HG02642 (cell line): Measurements from ENCODE around the gene RFTN1.

Experiments used
- ATAC-seq: cut with Tn5 transposase; IDR thresholded peaks from one replicate; pipeline ENCODE4 v1.9.1; 2021; ENCODE audit warnings: mild to moderate bottlenecking; ENCODE audit not compliant: unreplicated experiment, poor library complexity

Gene RFTN1

DNA sequence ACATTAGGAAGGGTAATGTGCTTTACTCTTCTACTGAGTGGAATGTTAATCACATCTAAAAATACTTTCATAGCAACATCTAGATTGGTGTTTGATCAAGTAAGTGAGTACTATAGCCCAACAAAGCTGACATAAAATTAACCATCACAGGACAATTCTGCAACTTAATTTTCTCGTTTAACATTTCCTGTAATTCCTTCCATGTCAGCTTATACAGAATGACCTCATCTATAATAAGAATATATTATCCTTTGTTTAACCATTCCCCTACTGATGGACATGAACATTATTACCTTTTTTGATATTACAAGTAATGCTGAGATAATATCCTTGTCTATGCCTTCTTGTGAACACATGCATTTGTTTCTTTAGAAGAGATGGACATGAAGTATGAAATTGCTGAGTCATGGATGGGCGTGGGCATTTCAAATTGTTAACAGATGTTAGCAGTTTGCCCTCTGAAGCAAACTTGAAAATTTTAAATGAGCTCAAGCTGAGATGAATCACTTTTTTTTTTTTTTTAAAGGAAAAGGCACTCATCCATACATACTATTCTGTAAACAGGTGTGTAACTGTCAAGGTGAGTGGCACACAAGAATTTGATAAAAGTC, 163.4 kb downstream of the RFTN1 start:
- ATAC-seq = no peak

DNA sequence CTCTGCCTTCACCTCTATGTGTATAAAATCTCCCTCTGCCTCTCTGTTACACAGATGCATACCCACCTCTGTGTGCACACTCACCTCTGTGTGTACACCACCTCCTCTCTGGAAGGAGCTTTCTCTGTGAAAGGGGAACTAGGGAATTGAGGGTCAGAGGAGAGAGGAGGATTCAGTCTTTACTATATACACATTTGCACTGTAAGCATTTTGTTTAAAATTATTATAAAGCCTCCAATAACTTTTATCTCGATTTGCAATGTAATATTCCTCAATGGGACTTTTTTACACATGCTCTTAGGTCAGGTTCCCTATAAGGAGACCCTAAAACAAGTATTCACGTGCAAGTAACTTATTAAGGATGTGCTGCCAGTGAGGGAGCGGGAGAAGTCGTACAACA, 166.0 kb downstream of the RFTN1 start:
- ATAC-seq = no peak

DNA sequence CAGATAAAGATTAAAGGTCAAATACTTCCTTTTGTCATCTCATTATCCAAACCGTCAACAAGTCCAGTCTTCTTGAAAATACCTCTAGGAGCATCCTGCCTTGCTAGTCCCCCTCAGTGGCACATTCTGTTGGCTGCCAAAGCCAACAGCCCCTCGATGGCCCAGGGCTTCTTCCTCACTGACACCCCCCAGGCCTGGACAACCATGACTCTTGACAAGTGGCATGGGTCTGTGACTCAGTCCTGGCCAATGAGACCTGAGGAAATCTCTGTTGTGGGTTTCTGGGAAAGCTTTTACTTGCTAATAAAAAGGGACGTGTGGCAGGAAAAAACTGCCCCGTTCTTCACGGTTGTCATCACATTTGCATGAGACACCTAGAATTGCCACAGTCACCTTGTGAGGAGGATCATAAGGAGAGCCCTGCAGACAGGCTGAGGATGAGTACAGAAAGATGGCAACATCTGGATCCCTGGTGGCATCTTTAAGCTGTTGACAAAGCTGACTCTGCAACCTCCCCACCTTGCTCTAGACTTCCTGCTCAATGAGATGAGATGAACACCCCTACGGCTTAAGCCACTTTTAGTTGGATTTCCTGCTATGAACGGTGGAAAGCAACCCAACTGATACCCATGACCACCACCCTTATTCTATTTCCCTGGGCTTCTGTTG, 167.0 kb downstream of the RFTN1 start:
- no peak for ATAC-seq

DNA sequence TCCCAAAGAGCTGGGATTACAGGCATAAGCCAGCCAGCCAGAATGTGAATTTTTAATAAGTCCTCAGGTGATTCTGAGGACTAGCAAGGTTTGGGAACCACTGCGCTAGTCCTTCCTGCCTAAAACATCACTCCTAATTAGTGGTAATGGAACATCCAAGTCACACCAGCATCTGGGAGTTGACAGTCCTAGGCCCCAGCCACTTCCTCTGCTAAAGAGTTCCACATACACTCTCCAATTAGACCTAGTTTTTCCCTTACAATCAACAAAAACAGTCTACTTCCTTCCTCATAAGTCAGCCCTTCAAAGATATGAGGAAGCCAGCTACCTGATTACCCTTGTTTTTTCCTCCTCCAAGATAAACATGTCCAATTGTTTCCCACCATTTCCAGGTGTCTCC, 170.4 kb downstream of the RFTN1 start:
- ATAC-seq = no peak

DNA sequence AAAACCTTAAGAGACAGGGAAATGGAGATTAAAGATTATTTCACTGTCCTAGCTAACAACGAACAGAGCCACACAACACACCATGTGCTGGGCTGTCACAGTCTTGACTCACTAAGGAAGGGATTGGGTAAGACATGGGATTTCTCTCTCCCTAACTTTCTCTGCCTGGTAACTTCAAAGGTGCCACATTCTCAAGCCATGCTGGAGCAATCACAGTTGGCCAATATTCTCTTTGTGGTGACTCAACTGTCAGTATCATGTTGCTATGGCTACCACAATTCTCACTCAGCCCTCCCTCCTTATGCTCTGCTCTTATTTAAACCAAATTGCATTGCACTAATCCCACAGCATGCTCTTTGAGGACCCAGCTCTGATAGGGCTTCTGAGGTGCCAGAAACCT, 174.5 kb downstream of the RFTN1 start:
- no peak for ATAC-seq

DNA sequence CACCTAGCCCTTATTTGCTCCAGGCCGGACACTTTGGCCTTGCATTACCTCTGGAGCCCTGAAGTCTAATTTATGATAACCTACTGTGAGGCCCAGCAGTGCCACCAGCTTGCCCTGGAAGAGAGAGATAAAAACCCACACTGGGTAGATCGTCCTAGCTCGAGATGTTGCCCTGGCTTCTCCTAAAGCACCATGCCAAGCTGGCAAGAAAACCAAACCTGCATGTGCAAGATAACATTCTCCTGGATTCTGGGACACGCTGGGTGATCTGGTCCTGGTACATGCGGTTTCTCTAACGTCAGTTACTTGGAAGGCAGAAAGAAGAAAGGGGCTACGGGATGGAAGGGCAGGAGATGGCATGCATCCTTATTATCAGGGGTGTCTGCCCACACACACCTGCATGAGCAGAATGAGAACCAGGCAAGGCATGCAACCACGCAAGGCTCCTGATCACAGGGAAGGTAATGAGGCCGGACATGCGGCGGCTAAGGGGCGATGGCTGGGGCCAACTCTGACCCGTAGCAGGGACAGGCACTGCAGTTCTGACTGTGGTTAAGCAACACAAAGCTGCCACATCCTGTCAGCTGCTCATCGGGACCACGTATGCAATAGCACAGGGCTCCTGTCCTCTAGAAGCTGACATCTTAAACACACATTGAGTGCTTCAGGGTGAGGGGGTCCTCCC, 175.5 kb downstream of the RFTN1 start:
- ATAC-seq = peak; percentile 70

DNA sequence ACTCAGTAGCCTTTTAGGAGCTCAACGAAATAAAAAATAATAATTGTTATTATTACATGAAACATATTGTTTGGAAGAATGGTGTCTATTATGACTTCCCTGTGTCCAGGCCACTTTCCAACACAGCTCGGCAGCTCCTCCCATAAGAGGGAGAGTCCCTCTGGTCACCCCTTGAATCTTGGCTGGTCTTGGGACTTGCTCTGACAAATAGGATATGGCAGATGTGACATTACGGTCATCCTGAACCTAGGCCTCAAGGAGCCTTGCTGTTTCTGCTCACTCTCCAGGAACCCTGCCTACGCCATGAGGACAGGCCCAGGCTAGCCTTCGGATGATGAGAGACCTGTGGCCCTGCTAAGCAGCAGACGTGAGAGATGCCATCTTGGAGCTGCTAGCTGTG, 176.7 kb downstream of the RFTN1 start:
- no peak for ATAC-seq

DNA sequence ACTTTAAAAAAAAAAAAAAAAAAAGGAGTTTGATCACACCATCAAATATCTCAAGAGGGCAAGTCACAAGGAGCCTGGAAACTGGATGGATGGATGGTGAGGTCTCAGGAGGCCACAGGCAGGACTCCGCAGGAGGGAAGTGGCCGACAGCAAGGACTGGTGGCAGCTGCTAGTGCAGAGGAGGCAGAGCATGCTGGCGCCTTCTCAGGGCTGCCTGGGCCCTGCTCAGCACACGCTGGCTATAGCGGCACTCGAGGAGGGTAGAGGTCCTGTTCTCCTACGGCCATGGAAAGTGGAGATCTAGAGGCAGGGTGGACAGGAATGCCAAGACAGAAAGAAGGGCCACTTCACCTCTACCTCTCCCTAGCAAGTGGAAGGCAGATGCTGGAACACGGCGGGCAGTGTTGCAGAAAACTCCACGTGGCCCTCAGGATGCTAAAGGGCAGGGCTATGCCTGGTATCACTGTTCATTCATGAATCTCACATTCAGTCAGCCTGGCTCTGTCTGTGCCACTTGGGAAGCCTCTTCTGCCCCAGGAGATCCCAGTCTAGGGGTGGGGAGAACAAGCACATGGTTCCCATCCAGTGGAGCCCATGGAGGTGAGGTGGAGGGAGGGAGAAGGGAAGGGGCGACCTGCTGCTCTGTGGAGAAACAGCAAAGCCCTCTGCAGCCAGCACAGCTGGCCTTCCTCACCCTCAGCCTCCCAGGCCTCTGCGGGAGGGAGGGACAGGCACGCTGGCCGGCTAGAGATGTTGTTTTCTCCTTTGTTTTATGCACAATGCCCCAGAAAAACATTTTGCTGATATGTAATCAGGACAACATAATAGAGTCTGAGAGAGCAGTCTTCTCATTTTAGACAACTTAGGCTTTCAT, 177.5 kb downstream of the RFTN1 start:
- no peak for ATAC-seq

DNA sequence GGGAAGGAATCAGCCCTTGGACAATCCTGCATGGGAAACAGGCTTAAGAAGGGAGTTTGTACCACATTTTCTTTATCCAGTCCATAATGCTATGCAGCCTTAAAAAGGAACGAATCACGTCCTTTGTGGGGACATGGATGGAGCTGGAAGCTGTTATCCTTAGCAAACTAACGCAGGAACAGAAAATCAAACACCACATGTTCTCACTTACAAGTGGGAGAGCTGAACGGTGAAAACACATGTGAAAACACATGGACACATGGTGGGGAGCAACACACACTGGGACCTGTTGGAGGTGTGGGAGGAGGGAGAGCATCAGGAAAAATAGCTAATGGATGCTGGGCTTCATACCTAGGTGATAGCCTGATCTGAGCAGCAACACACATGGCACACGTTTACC, 178.2 kb downstream of the RFTN1 start:
- ATAC-seq = no peak

DNA sequence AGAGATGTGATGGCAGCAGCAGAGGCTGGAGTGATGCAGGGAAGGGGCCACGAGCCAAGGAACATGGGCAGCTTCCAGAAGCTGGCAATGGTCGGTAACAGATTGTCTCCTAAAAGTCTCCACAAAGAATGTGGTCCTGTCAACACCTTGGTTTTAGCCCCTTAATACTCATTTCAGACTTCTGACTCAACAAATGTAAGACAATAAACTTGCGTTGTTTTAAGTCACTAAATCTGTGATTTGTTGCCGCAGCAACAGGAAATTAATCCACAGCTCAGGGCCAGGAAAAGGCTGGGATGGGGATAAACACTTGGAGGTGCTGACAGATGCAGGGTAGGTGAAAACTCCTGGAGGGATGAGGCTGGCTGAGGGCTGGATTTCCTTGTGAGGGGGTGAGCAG, 178.6 kb downstream of the RFTN1 start:
- ATAC-seq = no peak

DNA sequence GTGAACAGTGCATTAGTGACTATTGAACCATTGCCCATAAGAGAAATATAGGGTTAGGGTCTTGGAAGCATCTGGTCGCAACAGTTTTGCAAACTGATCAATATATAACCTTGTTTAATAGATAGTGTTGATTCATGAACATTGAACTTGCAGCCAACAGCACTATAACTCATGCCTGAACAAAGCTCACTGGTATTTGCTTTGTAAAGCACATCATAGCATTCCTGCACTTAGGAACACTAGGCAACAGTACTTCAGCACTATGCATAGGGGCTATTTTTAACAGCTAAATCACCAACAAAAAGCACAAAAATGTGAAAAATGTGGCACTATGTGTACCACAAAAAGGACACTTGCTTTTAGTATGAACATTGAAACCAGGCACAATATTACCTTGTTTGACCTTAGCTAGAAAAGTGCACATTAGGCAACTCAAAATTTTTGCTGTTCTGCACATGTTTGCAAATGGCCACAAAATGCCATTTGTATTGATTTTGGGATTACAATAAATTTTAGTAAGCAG, 180.5 kb downstream of the RFTN1 start:
- ATAC-seq = no peak

DNA sequence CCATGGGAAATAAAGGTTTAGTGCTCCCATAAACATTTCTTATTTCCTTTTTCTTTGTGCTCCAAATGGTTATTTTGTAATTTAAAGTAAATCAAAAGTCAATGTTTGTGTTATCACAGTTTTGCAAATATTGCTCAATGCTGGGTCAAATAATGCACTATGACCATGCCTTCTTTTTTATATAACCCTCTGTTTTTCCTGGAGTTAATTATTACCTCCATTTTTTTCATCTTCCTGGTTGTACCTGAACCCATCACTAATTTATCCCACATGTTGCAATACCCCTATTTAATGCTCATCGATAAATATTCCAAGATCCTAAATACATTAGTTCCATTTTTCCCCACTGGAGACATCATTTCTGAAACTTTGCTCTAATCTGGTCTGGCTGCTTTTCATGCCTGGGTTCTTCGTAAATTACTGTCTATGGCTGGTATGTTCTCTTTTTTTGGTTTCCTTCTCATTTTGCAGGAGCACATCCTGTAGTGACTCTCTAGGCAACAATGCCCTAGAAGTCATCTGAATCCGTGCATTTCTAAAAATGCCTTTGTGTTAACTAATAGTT, 182.1 kb downstream of the RFTN1 start:
- ATAC-seq = no peak

DNA sequence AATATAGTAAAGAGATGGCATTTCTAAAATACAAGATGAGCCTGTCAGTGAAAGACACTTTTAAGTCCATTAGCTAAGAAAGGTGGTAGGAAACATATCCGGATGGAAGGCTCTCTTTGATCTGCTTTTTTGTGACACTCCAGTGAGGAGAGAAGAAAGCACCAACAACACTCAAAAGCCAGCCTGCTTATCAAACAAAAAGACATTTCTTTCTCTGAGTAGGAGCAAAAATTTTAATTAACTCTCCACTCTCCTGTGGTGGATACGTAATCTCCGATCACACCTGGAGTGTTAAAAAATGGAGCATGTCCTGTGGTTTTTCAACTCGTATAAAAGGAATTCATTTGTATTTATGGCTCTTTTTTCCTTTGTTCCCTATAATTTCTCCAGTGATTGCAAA, 183.1 kb downstream of the RFTN1 start:
- ATAC-seq = no peak

DNA sequence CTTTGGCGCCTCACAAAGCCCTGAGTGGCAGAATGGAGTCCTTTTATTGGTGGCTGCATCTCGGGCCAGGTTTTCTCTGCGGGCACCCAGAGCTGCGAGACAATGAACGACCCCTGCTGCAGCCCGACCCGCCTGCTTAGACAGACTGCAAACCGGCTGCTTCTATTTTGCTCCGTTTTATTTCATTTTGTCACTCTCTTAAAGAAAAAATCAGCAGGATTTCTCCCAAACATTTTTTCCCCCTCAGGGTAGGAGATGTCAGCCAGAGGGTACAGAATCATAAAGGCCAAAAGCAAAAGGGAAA, 183.7 kb downstream of the RFTN1 start:
- no peak for ATAC-seq

DNA sequence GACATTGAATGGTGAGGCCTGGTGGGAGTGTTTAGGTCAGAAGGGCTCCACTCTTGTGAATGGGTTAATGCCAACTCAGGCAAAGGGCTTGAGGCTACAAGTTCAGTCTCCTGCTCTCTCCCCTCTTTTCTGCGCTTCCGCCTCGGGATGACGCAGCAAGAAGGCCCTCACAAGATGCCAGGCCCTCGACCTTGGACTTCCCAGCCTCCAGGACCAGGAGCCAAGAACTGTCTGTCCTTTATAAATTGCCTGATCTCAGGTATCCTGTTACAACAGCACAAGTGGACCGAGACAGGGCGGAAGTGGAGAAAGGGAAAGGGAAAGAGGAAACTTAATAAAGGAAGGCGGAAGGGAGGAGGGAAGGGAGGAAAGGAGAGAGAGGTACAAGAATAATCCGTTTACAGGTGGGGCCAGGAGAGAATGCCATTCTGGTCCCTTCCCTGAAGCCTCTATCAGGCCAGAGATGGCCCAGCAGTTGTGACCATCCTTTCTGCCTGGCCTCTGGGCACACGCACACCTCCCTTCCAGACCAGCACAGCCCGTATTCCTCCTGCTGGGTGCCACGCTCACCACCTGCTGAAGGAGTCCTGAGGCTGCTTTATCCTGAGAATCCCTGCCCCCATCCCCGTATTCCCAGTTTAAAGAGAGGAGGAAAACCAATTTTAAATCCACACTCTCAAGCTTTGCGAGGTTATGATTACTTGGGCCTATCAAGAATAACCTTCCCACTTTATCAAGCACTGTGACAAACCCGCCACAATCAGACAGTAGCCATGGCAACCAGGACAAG, 184.3 kb downstream of the RFTN1 start:
- no peak for ATAC-seq

DNA sequence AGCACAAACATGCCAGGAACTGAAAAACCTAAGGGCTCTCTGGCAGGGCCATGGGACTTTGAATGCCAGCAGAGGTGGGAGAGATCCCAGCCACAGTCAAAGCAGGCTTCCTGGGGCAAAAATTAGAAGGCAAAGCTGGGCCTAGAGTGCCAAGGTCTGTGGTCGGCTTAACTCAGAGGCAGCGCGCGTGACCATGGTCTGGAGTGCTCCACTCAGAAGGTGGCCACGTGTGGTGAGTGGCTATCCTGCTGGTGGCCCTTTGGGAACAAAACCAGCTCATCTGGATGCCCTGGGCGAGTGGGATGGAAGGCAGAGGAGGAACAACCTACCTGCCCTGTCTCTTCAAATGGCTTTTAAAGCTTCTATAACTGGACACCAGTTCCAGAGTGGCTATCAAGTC, 185.4 kb downstream of the RFTN1 start:
- no peak for ATAC-seq

DNA sequence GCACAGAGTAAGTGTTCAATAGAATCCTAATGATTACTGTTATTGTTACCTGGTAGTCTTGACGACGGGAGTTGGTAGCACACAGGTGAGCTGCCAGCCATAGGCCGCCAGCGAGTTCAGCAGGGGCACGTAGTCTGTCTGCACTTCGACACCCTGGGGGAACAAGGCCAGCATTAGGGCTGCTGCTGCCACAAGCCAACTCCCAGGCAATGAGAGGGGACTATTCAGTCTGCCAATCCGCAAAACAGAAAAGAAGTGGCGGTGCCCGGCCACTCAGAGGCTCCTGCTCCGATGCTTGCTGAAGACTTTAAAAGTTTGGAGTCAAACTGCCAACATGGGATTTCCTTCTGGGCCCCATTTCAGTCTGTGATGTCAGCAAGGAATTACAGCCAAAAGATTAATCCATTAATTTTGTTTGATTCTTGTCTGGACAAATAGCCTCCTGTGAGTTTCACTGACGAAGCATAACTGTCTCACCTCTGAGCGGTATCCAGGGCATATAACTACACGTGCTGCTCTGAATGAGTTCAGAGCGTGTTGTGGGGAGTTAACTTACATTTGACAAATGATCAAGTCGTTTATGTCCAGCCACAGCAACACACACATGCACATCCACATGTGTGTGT, 186.7 kb downstream of the RFTN1 start:
- no peak for ATAC-seq

DNA sequence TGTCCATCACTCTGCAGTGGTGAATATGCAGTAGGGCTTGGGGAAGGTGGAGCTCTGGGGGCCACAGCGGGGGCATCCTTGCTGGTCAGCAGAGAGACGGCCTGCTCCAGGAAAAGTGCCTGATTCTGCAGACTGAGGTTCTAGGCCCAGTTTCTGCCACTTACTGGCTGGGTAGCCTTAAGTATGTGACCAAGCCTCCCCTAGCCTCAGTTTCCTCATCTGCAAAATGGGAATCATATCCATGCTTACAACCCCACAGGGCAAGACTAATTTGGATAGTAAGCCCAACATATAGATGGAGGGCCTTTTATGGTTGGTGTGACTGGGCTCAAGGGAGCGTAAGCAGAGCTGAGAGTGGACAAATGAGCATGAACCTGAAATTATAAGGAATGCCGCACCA, 187.6 kb downstream of the RFTN1 start:
- no peak for ATAC-seq

DNA sequence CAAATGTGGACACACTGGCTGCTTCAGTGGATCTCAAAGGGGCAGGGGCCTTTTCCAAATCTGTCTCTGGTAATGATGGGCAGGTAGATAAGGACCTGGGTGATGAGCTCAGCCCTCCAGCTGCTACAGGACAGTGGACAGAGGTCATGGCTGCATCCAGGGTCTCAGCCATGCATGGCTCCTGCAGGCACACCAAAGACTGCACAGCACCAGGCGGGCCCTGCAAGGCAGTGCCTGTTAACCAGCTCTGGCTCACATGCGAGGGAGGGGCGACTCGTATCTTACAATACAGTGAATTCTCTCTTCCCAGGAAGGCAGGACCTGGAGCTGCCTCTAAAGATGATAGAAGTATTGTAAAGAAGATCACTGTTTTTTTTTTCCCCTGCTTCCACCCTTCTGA, 189.8 kb downstream of the RFTN1 start:
- no peak for ATAC-seq
